GM23338 (cell line): ENCODE measurements around the gene TBC1D8B. TPM values are rescaled to one million over a fixed set of nuclear protein-coding genes. Genes with fewer than 3 reads are reported as not detected.

Source experiments
- ATAC-seq: fragments of 200-7000 bp; cut with Tn5 transposase; 3 replicates; pipeline ENCODE4 v1.9.1; 2020
- DNase-seq: peaks from one replicate; pipeline ENCODE4 v3.0.0-alpha.2; 2015; ENCODE audit warnings: low spot score
- H2AFZ ChIP-seq: fragments of 200-600 bp; sonication (generic); 2 replicates; pipeline ENCODE4 v1.8.0; 2016; ENCODE audit warnings: antibody characterized with exemption, mild to moderate bottlenecking, moderate library complexity
- H3F3A ChIP-seq: fragments of 200-600 bp; sonication (generic); replicated peaks from 2 replicates; pipeline ENCODE4 v1.8.0; 2017; ENCODE audit warnings: antibody characterized with exemption, mixed run types, low read depth
- H3K27ac ChIP-seq: fragments of 200-600 bp; sonication (generic); 2 replicates; pipeline ENCODE4 v1.6.1; 2016; ENCODE audit warnings: low read depth
- H3K27me3 ChIP-seq: fragments of 200-600 bp; sonication (generic); 2 replicates; pipeline ENCODE4 v1.8.0; 2016; ENCODE audit warnings: mild to moderate bottlenecking, mixed run types, moderate library complexity; ENCODE audit not compliant: insufficient read depth
- H3K36me3 ChIP-seq: fragments of 200-600 bp; sonication (generic); 2 replicates; pipeline ENCODE4 v1.8.0; 2016; ENCODE audit warnings: mild to moderate bottlenecking; ENCODE audit not compliant: insufficient read depth
- H3K4me1 ChIP-seq: fragments of 200-600 bp; sonication (generic); 2 replicates; pipeline ENCODE4 v1.8.0; 2016; ENCODE audit warnings: mild to moderate bottlenecking, moderate library complexity; ENCODE audit not compliant: insufficient read depth
- H3K4me2 ChIP-seq: fragments of 200-600 bp; sonication (generic); 2 replicates; pipeline ENCODE4 v1.7.1; 2017; ENCODE audit warnings: mixed run types
- H3K4me3 ChIP-seq: fragments of 200-600 bp; sonication (generic); 2 replicates; pipeline ENCODE4 v1.6.1; 2016; ENCODE audit warnings: mixed run types
- H3K79me2 ChIP-seq: fragments of 200-600 bp; sonication (generic); replicated peaks from 2 replicates; pipeline ENCODE4 v1.8.0; 2017; ENCODE audit warnings: mild to moderate bottlenecking; ENCODE audit not compliant: insufficient read depth
- H3K9me2 ChIP-seq: fragments of 200-600 bp; sonication (generic); 2 replicates; pipeline ENCODE4 v1.8.0; 2017; ENCODE audit not compliant: insufficient read depth
- H4K20me1 ChIP-seq: fragments of 200-600 bp; sonication (generic); replicated peaks from 2 replicates; pipeline ENCODE4 v1.8.0; 2017; ENCODE audit warnings: mild to moderate bottlenecking; ENCODE audit not compliant: insufficient read depth
- H3K27ac Mint-ChIP-seq: 2 replicates; pipeline ENCODE4 v1.8.0; 2020; ENCODE audit warnings: inconsistent platforms, mild to moderate bottlenecking, moderate library complexity, mixed read lengths
- H3K27me3 Mint-ChIP-seq: 3 replicates; pipeline ENCODE4 v1.8.0; 2022; ENCODE audit warnings: low read depth, mild to moderate bottlenecking, moderate library complexity, mixed read lengths, inconsistent platforms; ENCODE audit not compliant: insufficient read depth, poor library complexity
- H3K36me3 Mint-ChIP-seq: 3 replicates; pipeline ENCODE4 v1.8.0; 2021; ENCODE audit warnings: low read depth, mild to moderate bottlenecking, inconsistent platforms, moderate library complexity, mixed read lengths
- H3K4me1 Mint-ChIP-seq: 3 replicates; pipeline ENCODE4 v1.8.0; 2020; ENCODE audit warnings: mild to moderate bottlenecking, inconsistent platforms, mixed read lengths
- H3K4me3 Mint-ChIP-seq: 3 replicates; pipeline ENCODE4 v1.8.0; 2021; ENCODE audit warnings: moderate library complexity, mild to moderate bottlenecking, inconsistent platforms, mixed read lengths
- H3K9me3 Mint-ChIP-seq: 3 replicates; pipeline ENCODE4 v1.8.0; 2020; ENCODE audit warnings: moderate library complexity, mild to moderate bottlenecking, inconsistent platforms, mixed read lengths
- CREB1 ChIP-seq: fragments of 250-450 bp; sonication (Bioruptor Pico); IDR thresholded peaks from 2 replicates; pipeline ENCODE4 v1.5.0; 2020; ENCODE audit warnings: low read depth, mild to moderate bottlenecking, moderate library complexity
- CTCF ChIP-seq, 2 experiments: fragments of 200-600 bp in 1 of 2; sonication (generic) in 1 of 2; conservative IDR thresholded peaks; 2 replicates each; pipeline versions ENCODE4 v1.5.1 to v1.6.1; 2016 to 2017; ENCODE audit warnings: antibody characterized with exemption in 2 of 2, low read depth in 2 of 2, mild to moderate bottlenecking in 2 of 2, moderate library complexity in 1 of 2
- ETS1 ChIP-seq: IDR thresholded peaks from 2 replicates; pipeline ENCODE4 v1.6.1; 2016; ENCODE audit warnings: antibody characterized with exemption
- EZH2 ChIP-seq: fragments of 200-600 bp; sonication (generic); IDR thresholded peaks from one replicate; pipeline ENCODE4 v1.8.0; 2017; ENCODE audit warnings: antibody characterized with exemption, mild to moderate bottlenecking, low read depth; ENCODE audit not compliant: unreplicated experiment
- EZH2phosphoT487 ChIP-seq: fragments of 200-600 bp; sonication (generic); IDR thresholded peaks from one replicate; pipeline ENCODE4 v1.8.1; 2018; ENCODE audit warnings: antibody characterized with exemption; ENCODE audit not compliant: unreplicated experiment
- JUNB ChIP-seq: IDR thresholded peaks from one replicate; pipeline ENCODE4 v1.6.1; 2016; ENCODE audit warnings: antibody characterized with exemption; ENCODE audit not compliant: unreplicated experiment
- NANOG ChIP-seq: IDR thresholded peaks from 2 replicates; pipeline ENCODE4 v1.6.1; 2016; ENCODE audit warnings: antibody characterized with exemption, borderline replicate concordance
- POLR2AphosphoS5 ChIP-seq: IDR thresholded peaks from 2 replicates; pipeline ENCODE4 v1.6.1; 2016; ENCODE audit warnings: antibody characterized with exemption, low read depth
- REST ChIP-seq: IDR thresholded peaks from one replicate; pipeline ENCODE4 v1.6.1; 2018; ENCODE audit warnings: antibody characterized with exemption; ENCODE audit not compliant: unreplicated experiment
- STAT1 ChIP-seq: IDR thresholded peaks from one replicate; pipeline ENCODE4 v1.6.1; 2016; ENCODE audit warnings: antibody characterized with exemption; ENCODE audit not compliant: unreplicated experiment
- ZNF114 ChIP-seq: fragments of 250-450 bp; sonication (Bioruptor Pico); IDR thresholded peaks from 2 replicates; pipeline ENCODE4 v1.5.0; 2020; ENCODE audit warnings: mild to moderate bottlenecking, moderate library complexity
- ZNF331 ChIP-seq: fragments of 250-450 bp; sonication (Bioruptor Pico); IDR thresholded peaks from 2 replicates; pipeline ENCODE4 v1.5.0; 2020; ENCODE audit warnings: low read depth, mild to moderate bottlenecking, moderate library complexity
- polyA plus RNA-seq: library from polyadenylated mRNA; unstranded; fragments of >200 nt; fragmentation: Nextera tagmentation; extraction: Ambion mirVana; gene quantifications from 2 replicates; pipeline ENCODE4 v1.2.1, GENCODE V29; 2016
- total RNA-seq: library from RNA; depleted of rRNA; stranded (reverse); fragments of >200 nt; shearing (Covaris generic); gene quantifications from 2 replicates; pipeline ENCODE4 v1.2.3, GENCODE V29; 2014

The TBC1D8B gene
- total and polyA plus RNA-seq, 2 experiments from 2014 or later: 5.5 to 7.6 TPM

- DNase-seq (peak; percentile 8), ATAC-seq (peak; percentile 27)
- Mint-ChIP-seq H3K9me3 (no peaks in the 10 kb centered on the region; the same call in 2 of the 3 replicates), H3K27ac (no peak overlapping the region; the same call in 1 of the 2 replicates), H3K36me3 (no peaks in the 10 kb centered on the region), H3K27me3 (peaks cover 4% of the 10 kb centered on the region), H3K4me3 (peak overlapping the region; percentile 96), H3K4me1 (peaks cover 8% of the 10 kb centered on the region)
- H3K36me3 ChIP-seq: no peaks in the 10 kb centered on the region
- peaks cover 4% of the 10 kb centered on the region; the same call in 1 of the 2 replicates for H3K79me2 ChIP-seq
- no peaks in the 10 kb centered on the region for H4K20me1 ChIP-seq
- TF ChIP-seq POLR2AphosphoS5 (no peak), EZH2 (no peak), NANOG (no peak), ZNF331 (CRISPR knock-in tag) (no peak), STAT1 (no peak), JUNB (no peak), ZNF114 (CRISPR knock-in tag) (no peak), CREB1 (CRISPR knock-in tag) (no peak)
- H3F3A ChIP-seq: no peaks in the 10 kb centered on the region
- H3K4me3 ChIP-seq: peak overlapping the region; percentile 50
- H3K27me3 ChIP-seq: peaks cover 5% of the 10 kb centered on the region; the same call in 1 of the 2 replicates
- H2AFZ ChIP-seq: 0 out of 2 replicates have a peak overlapping the region, but pooled peaks have one; percentile 49
- H3K9me2 ChIP-seq: no peaks in the 10 kb centered on the region
- H3K27ac ChIP-seq: no peak overlapping the region
- peak overlapping the region; percentile 71 for H3K4me2 ChIP-seq
- H3K4me1 ChIP-seq: peaks cover under 1% of the 10 kb centered on the region; the same call in 1 of the 2 replicates
Observed at GRCh38 chrX:106802063-106802387, 448 bp upstream of the TBC1D8B start.

- no peak overlapping the region; the same call in 1 of the 2 replicates for H3K27ac Mint-ChIP-seq
- DNase-seq: no peak
- H3K27me3 Mint-ChIP-seq: no peaks in the 10 kb centered on the region
- no peak for TF ChIP-seq CTCF (conservative IDR thresholded peaks at IDR 0.05; ENCODE audit: low read depth in 2 of 2)
- TF ChIP-seq ZNF331 (CRISPR knock-in tag): no peak
- no peak for TF ChIP-seq REST
- no peak for TF ChIP-seq ZNF114 (CRISPR knock-in tag)
- no peak for TF ChIP-seq NANOG
- TF ChIP-seq ETS1: no peak
- no peak for TF ChIP-seq POLR2AphosphoS5
- TF ChIP-seq CREB1 (CRISPR knock-in tag): no peak
- TF ChIP-seq STAT1: no peak
- TF ChIP-seq EZH2phosphoT487: no peak
Observed at GRCh38 chrX:106811131-106811910, 8.8 kb downstream of the TBC1D8B start.

More at GRCh38 chrX:106811131-106811910, 8.8 kb downstream of the TBC1D8B start:
- no peak overlapping the region for H3K4me3 Mint-ChIP-seq
- no peaks in the 10 kb centered on the region for H3K27me3 ChIP-seq
- H3K36me3 Mint-ChIP-seq: no peaks in the 10 kb centered on the region; the same call in 2 of the 3 replicates
- H3K27ac ChIP-seq: no peak overlapping the region
- no peak overlapping the region for H3K4me3 ChIP-seq
- no peak for ATAC-seq
- H2AFZ ChIP-seq: no peak overlapping the region
- H4K20me1 ChIP-seq: no peaks in the 10 kb centered on the region
- no peak overlapping the region for H3K4me2 ChIP-seq
- peaks cover 5% of the 10 kb centered on the region for H3K4me1 ChIP-seq
- H3K9me3 Mint-ChIP-seq: no peaks in the 10 kb centered on the region
- H3K9me2 ChIP-seq: no peaks in the 10 kb centered on the region
- no peaks in the 10 kb centered on the region for H3K36me3 ChIP-seq
- no peaks in the 10 kb centered on the region for H3K79me2 ChIP-seq
- no peaks in the 10 kb centered on the region for H3F3A ChIP-seq
- peaks cover 7% of the 10 kb centered on the region; the same call in 2 of the 3 replicates for H3K4me1 Mint-ChIP-seq
